GM12801 (cell line): ENCODE measurements around the gene STIM2.

Experiments used
- CTCF ChIP-seq: IDR thresholded peaks from one replicate; pipeline ENCODE4 v1.5.1; 2011; ENCODE audit warnings: control low read depth; ENCODE audit not compliant: insufficient read length; ENCODE audit errors: extremely low read depth

Gene STIM2

GRCh38 chr4:26885912-26886274 lies 25.3 kb downstream of the STIM2 start:
- TF ChIP-seq CTCF, result no peak

GRCh38 chr4:26887143-26887542 lies 26.5 kb downstream of the STIM2 start:
- no peak for TF ChIP-seq CTCF

- TF ChIP-seq CTCF, result no peak
Observed at GRCh38 chr4:26887809-26888208, 27.2 kb downstream of the STIM2 start.

GRCh38 chr4:26889356-26889755 lies 28.7 kb downstream of the STIM2 start:
- TF ChIP-seq CTCF, result no peak

- no peak for TF ChIP-seq CTCF
Observed at GRCh38 chr4:26891054-26891453, 30.4 kb downstream of the STIM2 start.

- TF ChIP-seq CTCF, result no peak
Observed at GRCh38 chr4:26891867-26892266, 31.2 kb downstream of the STIM2 start.

GRCh38 chr4:26892480-26893150 lies 32.0 kb downstream of the STIM2 start:
- no peak for TF ChIP-seq CTCF

GRCh38 chr4:26893491-26893890 lies 32.9 kb downstream of the STIM2 start:
- no peak for TF ChIP-seq CTCF
